GM12873 (cell line): Measurements from ENCODE around the gene LITAFD.

Source experiments
- CTCF ChIP-seq: IDR thresholded peaks from 2 replicates; pipeline ENCODE4 v1.5.1; 2012; ENCODE audit warnings: low read depth, mild to moderate bottlenecking, moderate library complexity, low read length, control low read depth; ENCODE audit not compliant: insufficient read depth; ENCODE audit errors: missing control alignments

LITAFD gene

GRCh38 chr16:8920645-8921346 lies 38.6 kb downstream of the LITAFD start:
- no peak for TF ChIP-seq CTCF

GRCh38 chr16:8921347-8921984 lies 39.3 kb downstream of the LITAFD start:
- TF ChIP-seq CTCF = no peak

GRCh38 chr16:8923199-8923598 lies 41.0 kb downstream of the LITAFD start:
- no peak for TF ChIP-seq CTCF

GRCh38 chr16:8924214-8924613 lies 42.1 kb downstream of the LITAFD start:
- TF ChIP-seq CTCF = no peak

GRCh38 chr16:8925455-8925854 lies 43.3 kb downstream of the LITAFD start:
- no peak for TF ChIP-seq CTCF

- TF ChIP-seq CTCF = no peak
Measured at GRCh38 chr16:8926827-8927226, 44.7 kb downstream of the LITAFD start.

- no peak for TF ChIP-seq CTCF
Measured at GRCh38 chr16:8928467-8928957, 46.4 kb downstream of the LITAFD start.
